DND-41 (cell line): ENCODE data around the gene WFS1.

Experiments
- ATAC-seq: fragments of 200-7000 bp; cut with Tn5 transposase; 3 replicates; pipeline ENCODE4 v1.9.1; 2021; ENCODE audit warnings: low read depth; ENCODE audit not compliant: insufficient read depth
- DNase-seq: peaks from one replicate; pipeline ENCODE4 v3.0.0-alpha.2; 2020
- H2AFZ ChIP-seq: 2 replicates; pipeline ENCODE4 v1.6.0; 2012; ENCODE audit warnings: low read depth, low read length
- H3K27ac ChIP-seq: 2 replicates; pipeline ENCODE4 v1.5.1; 2012; ENCODE audit warnings: low read length, inconsistent platforms
- H3K27me3 ChIP-seq: fragments of 200-600 bp; sonication (generic); 2 replicates; pipeline ENCODE4 v1.6.0; 2012; ENCODE audit warnings: low read length, mild to moderate bottlenecking, inconsistent platforms; ENCODE audit not compliant: insufficient read depth, poor library complexity
- H3K36me3 ChIP-seq: 2 replicates; pipeline ENCODE4 v1.5.1; 2012; ENCODE audit warnings: low read length, inconsistent platforms; ENCODE audit not compliant: insufficient read depth
- H3K4me1 ChIP-seq: 2 replicates; pipeline ENCODE4 v1.5.1; 2012; ENCODE audit warnings: mild to moderate bottlenecking, low read length; ENCODE audit not compliant: insufficient read depth
- H3K4me2 ChIP-seq: 2 replicates; pipeline ENCODE4 v1.6.0; 2012; ENCODE audit warnings: mild to moderate bottlenecking, moderate library complexity, low read length, inconsistent platforms; ENCODE audit not compliant: insufficient read depth
- H3K4me3 ChIP-seq, 2 experiments: fragments of 200-600 bp in 1 of 2; shearing (Covaris generic) in 1 of 2; 2 replicates each; pipeline ENCODE4 v1.5.1; 2012 to 2016; ENCODE audit warnings: inconsistent platforms in 2 of 2, low read length in 2 of 2, mild to moderate bottlenecking in 2 of 2, low read depth in 1 of 2, moderate library complexity in 1 of 2
- H3K79me2 ChIP-seq: 2 replicates; pipeline ENCODE4 v1.6.0; 2012; ENCODE audit warnings: low read length, inconsistent platforms; ENCODE audit not compliant: insufficient read depth
- H3K9ac ChIP-seq: 2 replicates; pipeline ENCODE4 v1.6.0; 2012; ENCODE audit warnings: low read depth, mild to moderate bottlenecking, inconsistent platforms, low read length, moderate library complexity
- H3K9me3 ChIP-seq: 2 replicates; pipeline ENCODE4 v1.5.1; 2012; ENCODE audit warnings: low read length, moderate library complexity, mild to moderate bottlenecking, inconsistent platforms; ENCODE audit not compliant: insufficient read depth, severe bottlenecking
- H4K20me1 ChIP-seq: 2 replicates; pipeline ENCODE4 v1.6.0; 2012; ENCODE audit warnings: low read length; ENCODE audit not compliant: insufficient read depth
- EZH2 ChIP-seq: IDR thresholded peaks from 3 replicates; pipeline ENCODE4 v1.6.1; 2012; ENCODE audit warnings: borderline replicate concordance, low read depth, mild to moderate bottlenecking, moderate library complexity, low read length, inconsistent platforms; ENCODE audit not compliant: severe bottlenecking
- TF ChIP-seq, protein P1 (sequence below): IDR thresholded peaks from 2 replicates; pipeline ENCODE4 v1.5.1; 2012; ENCODE audit warnings: borderline replicate concordance, low read length, moderate library complexity, mild to moderate bottlenecking; ENCODE audit not compliant: poor library complexity, severe bottlenecking; ENCODE audit errors: extremely low read depth

The WFS1 gene

DNA sequence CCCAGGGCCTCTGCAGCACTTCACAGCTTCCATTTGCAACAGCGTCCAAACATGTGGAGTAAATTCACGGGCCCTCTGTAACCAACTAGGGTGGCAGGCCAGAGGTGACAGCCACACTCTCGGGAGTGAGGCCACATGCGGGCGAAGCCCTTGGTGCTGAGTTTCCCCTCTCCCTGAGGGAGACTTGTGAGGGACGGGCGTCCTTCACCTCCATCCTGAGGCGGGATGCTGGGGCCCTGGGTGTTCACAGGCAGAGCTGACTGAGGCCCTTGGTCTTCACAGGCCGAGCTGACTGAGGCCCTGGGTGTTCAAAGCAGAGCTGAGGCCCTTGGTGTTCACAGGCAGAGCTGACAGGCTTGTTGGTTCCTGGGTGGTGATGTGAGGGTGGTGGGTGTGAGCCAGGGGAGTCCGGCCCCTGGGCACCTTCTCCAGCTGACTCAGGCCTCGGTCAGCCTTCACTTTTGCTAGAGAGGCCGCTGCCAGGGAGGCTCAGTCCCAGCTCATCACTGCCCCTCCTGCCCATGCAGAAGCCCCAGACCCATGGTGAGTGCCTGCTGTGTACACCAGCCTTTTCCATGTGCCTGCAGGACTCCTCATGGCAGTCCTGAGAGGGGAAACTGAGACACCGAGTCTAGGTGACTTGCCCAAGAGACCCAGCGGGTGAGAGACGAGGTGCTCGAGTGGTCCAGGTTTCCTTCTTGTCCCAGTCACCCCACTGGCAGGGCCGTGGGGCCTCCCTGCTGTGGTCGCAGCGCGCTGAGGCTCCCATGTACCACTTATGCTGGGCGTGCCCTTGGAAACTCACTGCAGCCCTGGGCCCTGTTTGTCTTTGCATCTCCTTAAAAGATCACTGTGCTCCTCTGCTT is 8.5 kb downstream of the WFS1 start:
- Histone ChIP-seq H3K4me2 (no peak overlapping the region), H4K20me1 (peaks cover 8% of the 10 kb centered on the region; the same call in 1 of the 2 replicates), H3K9me3 (no peaks in the 10 kb centered on the region), H3K27ac (no peak overlapping the region), H3K4me3 (no peak overlapping the region), H2AFZ (no peak overlapping the region), H3K79me2 (no peaks in the 10 kb centered on the region), H3K4me1 (no peaks in the 10 kb centered on the region), H3K9ac (no peak overlapping the region), H3K36me3 (no peaks in the 10 kb centered on the region), H3K27me3 (no peaks in the 10 kb centered on the region)
- no peak for TF ChIP-seq EZH2
- TF ChIP-seq, protein P1, sequence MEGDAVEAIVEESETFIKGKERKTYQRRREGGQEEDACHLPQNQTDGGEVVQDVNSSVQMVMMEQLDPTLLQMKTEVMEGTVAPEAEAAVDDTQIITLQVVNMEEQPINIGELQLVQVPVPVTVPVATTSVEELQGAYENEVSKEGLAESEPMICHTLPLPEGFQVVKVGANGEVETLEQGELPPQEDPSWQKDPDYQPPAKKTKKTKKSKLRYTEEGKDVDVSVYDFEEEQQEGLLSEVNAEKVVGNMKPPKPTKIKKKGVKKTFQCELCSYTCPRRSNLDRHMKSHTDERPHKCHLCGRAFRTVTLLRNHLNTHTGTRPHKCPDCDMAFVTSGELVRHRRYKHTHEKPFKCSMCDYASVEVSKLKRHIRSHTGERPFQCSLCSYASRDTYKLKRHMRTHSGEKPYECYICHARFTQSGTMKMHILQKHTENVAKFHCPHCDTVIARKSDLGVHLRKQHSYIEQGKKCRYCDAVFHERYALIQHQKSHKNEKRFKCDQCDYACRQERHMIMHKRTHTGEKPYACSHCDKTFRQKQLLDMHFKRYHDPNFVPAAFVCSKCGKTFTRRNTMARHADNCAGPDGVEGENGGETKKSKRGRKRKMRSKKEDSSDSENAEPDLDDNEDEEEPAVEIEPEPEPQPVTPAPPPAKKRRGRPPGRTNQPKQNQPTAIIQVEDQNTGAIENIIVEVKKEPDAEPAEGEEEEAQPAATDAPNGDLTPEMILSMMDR = no peak
- no peak for DNase-seq
- no peak for ATAC-seq

DNA sequence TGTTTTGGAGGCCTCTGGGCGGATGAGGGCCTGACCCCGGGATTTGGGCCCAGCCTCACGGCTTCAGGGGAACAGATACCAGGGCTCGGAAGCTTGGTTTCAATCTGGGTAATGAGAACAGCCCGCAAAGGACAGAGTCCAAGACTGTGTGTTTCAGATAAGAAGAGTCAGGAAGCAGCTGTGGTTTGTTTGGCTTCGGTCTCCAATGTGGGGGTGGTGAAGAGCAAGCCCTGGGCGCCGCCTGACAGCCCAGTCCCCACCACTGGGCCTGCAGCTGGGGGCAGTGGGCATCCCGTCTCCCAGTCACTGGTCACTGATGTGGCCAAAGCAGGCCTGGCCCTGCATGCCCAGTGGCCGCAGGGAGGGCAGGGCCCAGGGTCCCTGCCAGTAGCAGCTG is 9.1 kb downstream of the WFS1 start:
- Histone ChIP-seq H3K9me3 (no peaks in the 10 kb centered on the region), H3K9ac (no peak overlapping the region), H3K4me1 (no peaks in the 10 kb centered on the region), H4K20me1 (peaks cover 8% of the 10 kb centered on the region; the same call in 1 of the 2 replicates), H3K4me3 (no peak overlapping the region), H3K36me3 (no peaks in the 10 kb centered on the region), H3K4me2 (no peak overlapping the region), H3K27ac (no peak overlapping the region), H3K27me3 (no peaks in the 10 kb centered on the region), H3K79me2 (no peaks in the 10 kb centered on the region), H2AFZ (no peak overlapping the region)
- DNase-seq = no peak
- ATAC-seq = no peak
- TF ChIP-seq EZH2 = no peak
- TF ChIP-seq, protein P1 = no peak

DNA sequence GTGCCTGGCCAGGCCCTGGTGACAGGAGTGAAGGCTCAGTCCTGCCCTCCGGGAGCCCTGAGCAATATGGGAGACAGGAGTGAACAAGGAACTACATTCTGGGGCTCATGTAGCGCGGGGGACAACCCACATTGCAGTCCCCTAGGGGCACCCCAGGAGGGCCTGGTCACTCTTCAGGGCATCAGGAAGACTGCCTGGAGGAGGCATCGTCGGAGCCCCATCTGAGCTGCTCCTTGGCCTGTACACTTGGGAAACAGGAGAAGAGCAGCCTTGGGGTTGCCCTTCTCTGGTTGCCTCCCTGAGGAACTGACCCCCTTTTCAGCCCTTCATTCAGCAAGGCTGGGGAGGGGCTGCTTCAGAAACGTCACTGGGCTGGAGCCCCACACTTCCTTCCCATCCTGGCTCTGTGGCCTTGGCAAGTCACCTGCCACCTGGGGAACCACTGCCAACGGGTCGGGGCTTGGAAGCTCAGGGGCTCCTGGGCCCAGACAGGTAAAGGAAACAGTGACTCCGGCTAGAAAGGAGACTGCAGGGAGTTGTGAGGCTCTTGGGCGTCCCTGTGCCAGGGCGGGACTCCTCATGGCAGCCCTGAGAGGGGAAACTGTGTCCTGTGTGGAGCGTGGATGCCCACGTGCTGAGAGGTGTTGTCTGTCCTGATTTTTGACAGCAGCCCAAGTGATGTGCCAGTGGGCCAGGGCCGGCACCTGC is 10.1 kb downstream of the WFS1 start:
- Histone ChIP-seq H3K36me3 (no peaks in the 10 kb centered on the region), H3K4me1 (no peaks in the 10 kb centered on the region), H2AFZ (no peak overlapping the region), H3K27me3 (no peaks in the 10 kb centered on the region), H3K27ac (no peak overlapping the region), H3K9me3 (no peaks in the 10 kb centered on the region), H3K4me3 (no peak overlapping the region), H3K9ac (no peak overlapping the region), H4K20me1 (peaks cover 8% of the 10 kb centered on the region; the same call in 1 of the 2 replicates), H3K79me2 (no peaks in the 10 kb centered on the region), H3K4me2 (no peak overlapping the region)
- no peak for DNase-seq
- no peak for ATAC-seq
- no peak for TF ChIP-seq EZH2
- TF ChIP-seq, protein P1 = no peak
